Dermis microvascular lymphatic vessel endothelial cell (primary cell): Measurements from ENCODE around the gene CEP131. TPM values are rescaled to one million over a fixed set of nuclear protein-coding genes. Genes with fewer than 3 reads are reported as not detected.
A peak's percentile ranks its signal among the peaks of the same experiment; 100 is the strongest.
"Not testable (repeated sequence)": the region's sequence is repeated elsewhere in the genome, so short reads cannot be mapped to it uniquely, and the experiment has no call there.

Experiments used
- DNase-seq, 2 donors: peaks; one replicate each; pipeline versions ENCODE4 v3.0.0 to v3.0.0-alpha.2; 2010; ENCODE audit warnings: low read depth in 2 of 2
- total RNA-seq: library from RNA; depleted of rRNA; stranded (reverse); fragments of >200 nt; gene quantifications from 2 replicates; pipeline ENCODE4 v1.2.1, GENCODE V29; 2014

CEP131 gene
- total RNA-seq, 1 donor from 2014 or later = 8.1 TPM

- no peak for DNase-seq
These were observed 56.7 kb downstream of the CEP131 start, which contains the start of gene AATK for GRCh38 chr17:81166033-81166492. AATK (minus strand) TSS chr17:81166221; CDS start chr17:81165992, 229 bp downstream.

- no peak for DNase-seq
These were observed 57.3 kb downstream of the CEP131 start, which contains the start of gene PVALEF for GRCh38 chr17:81165246-81166032. PVALEF (plus strand) TSS chr17:81165507; CDS start chr17:81181227, 15,720 bp downstream.

GRCh38 chr17:81164371-81165245, 58.2 kb downstream of the CEP131 start:
- no peak for DNase-seq

- no peak for DNase-seq
These were observed 58.9 kb downstream of the CEP131 start for GRCh38 chr17:81163703-81164370.

GRCh38 chr17:81163051-81163695, 59.6 kb downstream of the CEP131 start:
- no peak for DNase-seq

GRCh38 chr17:81162491-81162890, 60.3 kb downstream of the CEP131 start:
- DNase-seq = no peak

GRCh38 chr17:81161972-81162371, 60.8 kb downstream of the CEP131 start:
- no peak for DNase-seq

- DNase-seq = no peak
These were observed 61.2 kb downstream of the CEP131 start for GRCh38 chr17:81161536-81161935.

GRCh38 chr17:81160747-81161453, 61.9 kb downstream of the CEP131 start:
- DNase-seq = peak in 1 of 2 donors; percentile 17

GRCh38 chr17:81160306-81160705, 62.5 kb downstream of the CEP131 start:
- DNase-seq = peak in 1 of 2 donors; percentile 68

- no peak for DNase-seq
These were observed 63.0 kb downstream of the CEP131 start for GRCh38 chr17:81159611-81160265.

GRCh38 chr17:81158688-81159590, 63.8 kb downstream of the CEP131 start:
- no peak for DNase-seq

- no peak for DNase-seq
These were observed 64.7 kb downstream of the CEP131 start for GRCh38 chr17:81157848-81158687.

- no peak for DNase-seq
These were observed 65.6 kb downstream of the CEP131 start for GRCh38 chr17:81156866-81157805.

- no peak for DNase-seq
These were observed 67.8 kb downstream of the CEP131 start for GRCh38 chr17:81154961-81155360.

GRCh38 chr17:81154016-81154415, 68.7 kb downstream of the CEP131 start:
- not testable (repeated sequence) for DNase-seq

GRCh38 chr17:81153340-81153803, 69.4 kb downstream of the CEP131 start:
- DNase-seq = peak; percentile 82 to 89
